ENCODE results near the gene STPG1. TPM values are rescaled to one million over a fixed set of nuclear protein-coding genes. Genes with fewer than 3 reads are reported as not detected.

STPG1 gene
- total RNA-seq, 1 experiment from 2014 or later, result not detected

GRCh38 chr1:24441480-24441879, 27.9 kb upstream of the STPG1 start:
- no peaks in the 10 kb centered on the region for H3K36me3 ChIP-seq
- H3K4me1 ChIP-seq, result no peaks in the 10 kb centered on the region
- no peaks in the 10 kb centered on the region for H3K9me3 ChIP-seq (replicated peaks)
- no peak for DNase-seq
- H3K27ac ChIP-seq, result no peak overlapping the region
- H3K4me3 ChIP-seq, result no peak overlapping the region
- peaks cover 25% of the 10 kb centered on the region for H3K27me3 ChIP-seq

- DNase-seq, result no peak
- peaks cover 25% of the 10 kb centered on the region for H3K27me3 ChIP-seq
- H3K4me1 ChIP-seq, result no peaks in the 10 kb centered on the region
- no peaks in the 10 kb centered on the region for H3K36me3 ChIP-seq
- H3K27ac ChIP-seq, result no peak overlapping the region
- no peaks in the 10 kb centered on the region for H3K9me3 ChIP-seq (replicated peaks)
- H3K4me3 ChIP-seq, result no peak overlapping the region
Observed at GRCh38 chr1:24440436-24440835, 26.9 kb upstream of the STPG1 start.

DNA sequence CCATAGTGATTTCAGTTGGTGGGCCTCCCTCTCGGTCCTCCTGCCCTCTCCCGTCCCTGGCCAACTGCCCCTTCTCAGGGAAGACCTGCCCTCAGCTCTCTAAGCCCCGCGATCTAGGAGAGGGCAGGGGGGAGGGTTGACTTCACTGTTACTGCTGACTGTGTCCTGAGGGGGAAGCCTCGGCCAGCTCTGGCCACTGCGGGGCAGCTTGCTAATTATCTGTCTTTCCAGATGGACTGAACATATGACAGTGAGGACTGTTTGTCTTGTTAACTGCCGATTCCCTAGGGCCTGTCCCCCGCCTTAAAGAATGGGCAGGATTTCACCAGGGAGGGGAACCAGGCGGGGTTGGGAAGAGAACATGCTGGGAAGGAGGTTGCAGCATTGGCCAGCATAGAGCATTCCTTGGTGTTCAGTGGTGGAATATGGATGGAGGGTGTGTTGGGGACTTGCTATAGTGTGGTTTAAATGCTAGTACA, 24.9 kb upstream of the STPG1 start:
- no peak overlapping the region for H3K4me3 ChIP-seq
- DNase-seq, result no peak

GRCh38 chr1:24437631-24438396, 24.2 kb upstream of the STPG1 start:
- Histone ChIP-seq H3K9me3 (replicated peaks) (no peaks in the 10 kb centered on the region), H3K27ac (no peak overlapping the region), H3K4me1 (no peaks in the 10 kb centered on the region), H3K27me3 (peaks cover 26% of the 10 kb centered on the region), H3K4me3 (no peak overlapping the region), H3K36me3 (no peaks in the 10 kb centered on the region)
- DNase-seq, result no peak

More for the DNA sequence above, 24.9 kb upstream of the STPG1 start:
- Histone ChIP-seq H3K9me3 (replicated peaks) (no peaks in the 10 kb centered on the region), H3K27me3 (peaks cover 21% of the 10 kb centered on the region), H3K36me3 (no peaks in the 10 kb centered on the region), H3K27ac (no peak overlapping the region), H3K4me1 (no peaks in the 10 kb centered on the region)

GRCh38 chr1:24435782-24436365, 22.3 kb upstream of the STPG1 start:
- H3K27me3 ChIP-seq, result peaks cover 27% of the 10 kb centered on the region
- H3K36me3 ChIP-seq, result no peaks in the 10 kb centered on the region
- no peak overlapping the region for H3K27ac ChIP-seq
- no peaks in the 10 kb centered on the region for H3K4me1 ChIP-seq
- H3K4me3 ChIP-seq, result no peak overlapping the region
- no peak for DNase-seq
- no peaks in the 10 kb centered on the region for H3K9me3 ChIP-seq (replicated peaks)

DNA sequence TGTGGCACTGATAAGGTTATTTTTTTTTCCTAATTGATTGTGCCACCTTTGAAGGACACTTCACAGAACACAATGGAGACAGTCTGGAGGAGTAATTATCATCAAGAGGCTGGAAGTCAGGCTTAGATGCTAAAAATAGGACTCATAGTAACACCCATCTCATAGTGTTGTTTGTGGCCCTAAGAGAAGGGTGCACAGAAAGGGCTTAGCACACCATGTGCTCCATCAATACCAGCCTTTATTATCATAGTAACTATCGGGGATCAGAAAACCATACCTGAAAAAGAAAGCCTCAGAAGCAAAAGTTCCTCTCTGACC, 13.9 kb upstream of the STPG1 start:
- Histone ChIP-seq H3K27ac (no peak overlapping the region), H3K9me3 (replicated peaks) (no peaks in the 10 kb centered on the region), H3K4me3 (no peak overlapping the region), H3K36me3 (no peaks in the 10 kb centered on the region), H3K4me1 (no peaks in the 10 kb centered on the region), H3K27me3 (peaks cover 8% of the 10 kb centered on the region)
- DNase-seq, result no peak

DNA sequence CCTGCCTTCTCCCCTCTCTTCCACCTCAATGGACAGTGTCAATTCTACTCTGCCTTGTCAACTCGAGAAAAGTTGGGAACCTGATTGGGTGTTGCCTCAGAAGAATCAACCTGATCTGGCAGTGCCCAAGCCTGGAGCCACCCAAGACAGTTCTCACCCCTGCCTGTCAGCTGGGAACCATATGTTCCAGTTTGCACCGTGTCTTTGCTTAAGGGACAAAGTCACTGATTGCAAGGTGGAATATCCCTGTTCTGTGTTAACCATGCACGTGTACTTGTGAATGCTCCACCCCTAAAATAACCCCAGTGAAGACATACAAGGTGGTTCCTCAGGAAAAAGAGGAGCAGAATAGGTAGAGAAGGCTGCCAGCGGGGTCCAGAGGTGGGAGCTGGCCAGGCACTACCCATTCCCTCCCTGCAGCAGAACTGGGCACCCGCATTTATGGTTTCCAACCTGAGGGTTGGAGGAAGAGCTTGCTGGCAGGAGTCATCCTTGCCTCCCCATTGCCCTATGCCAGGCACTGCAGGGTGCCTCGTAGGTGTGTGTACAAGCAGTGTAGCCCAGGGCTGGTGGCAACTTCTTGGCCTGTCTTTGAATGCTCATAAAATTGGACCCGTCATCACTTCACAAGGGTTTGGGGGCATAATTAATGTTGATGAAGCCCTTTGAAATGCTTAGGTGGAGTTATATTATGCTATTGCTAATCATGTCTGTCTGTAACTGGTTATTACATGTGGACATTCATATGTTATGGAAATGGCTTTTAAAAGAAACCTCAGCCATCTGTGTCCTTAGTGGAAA, 13.4 kb upstream of the STPG1 start:
- H3K4me1 ChIP-seq, result no peaks in the 10 kb centered on the region
- H3K9me3 ChIP-seq (replicated peaks), result no peaks in the 10 kb centered on the region
- peaks cover 8% of the 10 kb centered on the region for H3K27me3 ChIP-seq
- no peak overlapping the region for H3K27ac ChIP-seq
- H3K36me3 ChIP-seq, result no peaks in the 10 kb centered on the region
- H3K4me3 ChIP-seq, result no peak overlapping the region
- DNase-seq, result no peak

GRCh38 chr1:24425922-24426321, 12.3 kb upstream of the STPG1 start:
- Histone ChIP-seq H3K27me3 (peaks cover 8% of the 10 kb centered on the region), H3K27ac (no peak overlapping the region), H3K36me3 (no peaks in the 10 kb centered on the region), H3K4me1 (no peaks in the 10 kb centered on the region), H3K9me3 (replicated peaks) (no peaks in the 10 kb centered on the region), H3K4me3 (no peak overlapping the region)
- DNase-seq, result no peak

GRCh38 chr1:24425441-24425840, 11.9 kb upstream of the STPG1 start:
- H3K36me3 ChIP-seq, result no peaks in the 10 kb centered on the region
- no peak overlapping the region for H3K4me3 ChIP-seq
- DNase-seq, result no peak
- no peak overlapping the region for H3K27ac ChIP-seq
- H3K9me3 ChIP-seq (replicated peaks), result no peaks in the 10 kb centered on the region
- peaks cover 8% of the 10 kb centered on the region for H3K27me3 ChIP-seq
- no peaks in the 10 kb centered on the region for H3K4me1 ChIP-seq

- Histone ChIP-seq H3K27ac (no peak overlapping the region), H3K4me1 (no peaks in the 10 kb centered on the region), H3K36me3 (no peaks in the 10 kb centered on the region), H3K4me3 (no peak overlapping the region), H3K27me3 (peaks cover 8% of the 10 kb centered on the region), H3K9me3 (replicated peaks) (no peaks in the 10 kb centered on the region)
- DNase-seq, result no peak
Observed at GRCh38 chr1:24424990-24425389, 11.4 kb upstream of the STPG1 start.

GRCh38 chr1:24424207-24424606, 10.6 kb upstream of the STPG1 start:
- H3K4me3 ChIP-seq, result no peak overlapping the region
- H3K4me1 ChIP-seq, result no peaks in the 10 kb centered on the region
- no peak overlapping the region for H3K27ac ChIP-seq
- peaks cover 5% of the 10 kb centered on the region for H3K27me3 ChIP-seq
- no peaks in the 10 kb centered on the region for H3K9me3 ChIP-seq (replicated peaks)
- DNase-seq, result no peak
- H3K36me3 ChIP-seq, result no peaks in the 10 kb centered on the region

DNA sequence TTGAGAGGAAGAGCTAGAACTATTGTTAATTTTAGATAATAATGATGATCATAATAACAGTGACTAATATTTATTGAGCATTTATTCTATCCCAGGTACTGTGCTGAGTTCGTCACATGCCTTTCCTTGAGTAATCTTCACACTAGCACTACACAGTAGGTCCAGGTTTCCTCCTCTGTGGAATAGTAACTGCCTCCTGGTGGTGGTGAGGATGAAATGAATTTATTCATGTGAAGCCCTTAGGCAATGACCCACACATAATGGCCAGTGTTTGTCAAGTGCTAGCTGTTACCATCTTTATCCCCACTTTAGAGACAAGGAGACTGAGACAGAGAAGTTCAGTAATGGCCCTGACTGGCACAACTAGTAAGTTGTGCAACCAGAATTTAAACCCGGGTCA, 7.9 kb upstream of the STPG1 start:
- Histone ChIP-seq H3K4me1 (no peaks in the 10 kb centered on the region), H3K27me3 (no peaks in the 10 kb centered on the region; the same call in 1 of the 2 replicates), H3K36me3 (no peaks in the 10 kb centered on the region), H3K27ac (no peak overlapping the region), H3K4me3 (no peak overlapping the region), H3K9me3 (replicated peaks) (no peaks in the 10 kb centered on the region)
- no peak for DNase-seq

DNA sequence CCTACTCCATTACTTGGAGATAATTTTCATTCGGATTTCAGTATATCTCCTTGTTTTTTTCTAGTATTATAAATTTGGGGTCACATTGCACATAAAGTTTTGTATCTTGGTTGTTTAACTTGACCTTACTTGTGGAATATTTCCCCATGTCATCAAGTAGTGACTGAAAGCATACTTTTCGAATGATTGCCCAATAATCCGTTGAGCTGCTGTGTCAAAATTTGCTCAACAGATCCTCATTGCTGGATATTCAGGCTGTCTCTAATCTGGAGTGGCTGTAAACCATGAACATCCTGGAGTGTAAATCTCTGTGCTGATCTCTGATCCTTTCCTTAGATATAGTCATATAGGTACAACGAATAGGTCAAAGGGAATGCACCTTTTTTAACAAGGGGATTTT, 7.0 kb upstream of the STPG1 start:
- no peaks in the 10 kb centered on the region for H3K4me1 ChIP-seq
- no peak for DNase-seq
- H3K4me3 ChIP-seq, result no peak overlapping the region
- no peak overlapping the region for H3K27ac ChIP-seq
- H3K27me3 ChIP-seq, result no peaks in the 10 kb centered on the region; the same call in 1 of the 2 replicates
- H3K9me3 ChIP-seq (replicated peaks), result no peaks in the 10 kb centered on the region
- H3K36me3 ChIP-seq, result no peaks in the 10 kb centered on the region

- no peak overlapping the region for H3K4me3 ChIP-seq
- no peaks in the 10 kb centered on the region for H3K4me1 ChIP-seq
- H3K27me3 ChIP-seq, result no peaks in the 10 kb centered on the region
- H3K36me3 ChIP-seq, result no peaks in the 10 kb centered on the region
- H3K27ac ChIP-seq, result no peak overlapping the region
- no peaks in the 10 kb centered on the region for H3K9me3 ChIP-seq (replicated peaks)
- no peak for DNase-seq
Observed at GRCh38 chr1:24418898-24419628, 5.5 kb upstream of the STPG1 start.

- Histone ChIP-seq H3K4me3 (no peak overlapping the region), H3K9me3 (replicated peaks) (no peaks in the 10 kb centered on the region), H3K27ac (no peak overlapping the region), H3K4me1 (no peaks in the 10 kb centered on the region), H3K27me3 (no peaks in the 10 kb centered on the region), H3K36me3 (no peaks in the 10 kb centered on the region)
- no peak for DNase-seq
Observed at GRCh38 chr1:24417681-24418080, 4.1 kb upstream of the STPG1 start.
